Measurements from ENCODE around the gene FIGNL2. TPM values are rescaled to one million over a fixed set of nuclear protein-coding genes. Genes with fewer than 3 reads are reported as not detected.

FIGNL2 gene
- total and polyA plus RNA-seq, 2 of the 4 experiments (the other 2 are of a cell fraction), result under 0.01 to 0.12 TPM

DNA sequence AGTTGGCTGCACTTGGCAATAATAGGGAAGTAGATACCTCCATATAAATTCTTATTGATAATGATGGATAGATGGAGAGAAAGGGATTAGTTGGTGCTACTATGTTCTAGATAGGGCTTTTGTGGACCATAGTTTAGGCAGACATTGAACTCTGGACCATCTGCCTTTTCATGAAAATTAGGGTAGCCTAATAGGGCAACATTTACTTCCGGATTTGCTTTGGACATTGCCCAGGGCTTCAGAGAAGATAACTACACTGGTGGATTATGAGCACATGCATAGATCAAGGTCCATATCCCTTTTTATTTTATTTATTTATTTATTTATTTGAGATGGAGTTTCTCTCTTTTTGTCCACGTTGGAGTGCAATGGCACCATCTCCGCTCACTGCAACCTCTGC lies 70.5 kb downstream of the FIGNL2 start:
- Histone ChIP-seq H3K18ac (ENCODE audit: low read depth, low read length) (no peak overlapping the region), H3K36me3 (ENCODE audit: control insufficient read depth, insufficient read depth, low read length) (peaks cover 7% of the 10 kb centered on the region), H2BK5ac (ENCODE audit: low read depth, low read length, poor library complexity, severe bottlenecking) (no peak overlapping the region), H3K56ac (ENCODE audit: extremely low read depth, insufficient read depth, low read length) (no peak overlapping the region), H4K91ac (ENCODE audit: insufficient read depth, low read depth, low read length) (no peak overlapping the region), H2BK120ac (ENCODE audit: low read depth, low read length) (no peak overlapping the region), H2AFZ (replicated peaks; ENCODE audit: low read length, poor library complexity) (no peak overlapping the region), H2AK9ac (replicated peaks; ENCODE audit: low read depth, low read length, poor library complexity) (no peak overlapping the region), H4K5ac (ENCODE audit: low read depth, low read length) (no peak overlapping the region), H3K9me1 (ENCODE audit: insufficient read depth, low read length) (no peaks in the 10 kb centered on the region; the same call in 1 of the 2 replicates), H3K9me3 (ENCODE audit: control insufficient read depth, insufficient read depth, low read length) (peaks cover 8% of the 10 kb centered on the region), H3K27me3 (ENCODE audit: control insufficient read depth, insufficient read depth, low read length) (no peaks in the 10 kb centered on the region), H2BK20ac (ENCODE audit: low read depth, low read length) (no peak overlapping the region), H3K27ac (ENCODE audit: insufficient read depth, low read length) (no peak overlapping the region), H4K20me1 (ENCODE audit: insufficient read depth, low read length) (no peaks in the 10 kb centered on the region), H3K9ac (ENCODE audit: low read depth, low read length) (no peak overlapping the region), H3K14ac (replicated peaks; ENCODE audit: low read depth, low read length) (no peak overlapping the region), H3K4me2 (ENCODE audit: low read depth, low read length) (no peak overlapping the region), H2AK5ac (ENCODE audit: low read depth, low read length) (no peak overlapping the region), H2BK15ac (ENCODE audit: low read depth, low read length) (no peak overlapping the region), H3K4me3 (ENCODE audit: insufficient read depth, low read depth, low read length) (no peak overlapping the region), H3K4me1 (ENCODE audit: control insufficient read depth, insufficient read depth, low read length) (peaks cover 2% of the 10 kb centered on the region; the same call in 1 of the 2 replicates), H4K8ac (ENCODE audit: low read depth in 2 of 2, low read length in 2 of 2) (no peak overlapping the region), H3K79me1 (ENCODE audit: low read depth in 1 of 2, low read length in 2 of 2) (no peaks in the 10 kb centered on the region), H3K23ac (ENCODE audit: low read depth, low read length) (no peak overlapping the region), H3K4ac (ENCODE audit: low read depth, low read length) (no peak overlapping the region)
- DNase-seq (no peak), ATAC-seq (ENCODE audit: low read depth) (no peak)
- TF ChIP-seq, protein P1, sequence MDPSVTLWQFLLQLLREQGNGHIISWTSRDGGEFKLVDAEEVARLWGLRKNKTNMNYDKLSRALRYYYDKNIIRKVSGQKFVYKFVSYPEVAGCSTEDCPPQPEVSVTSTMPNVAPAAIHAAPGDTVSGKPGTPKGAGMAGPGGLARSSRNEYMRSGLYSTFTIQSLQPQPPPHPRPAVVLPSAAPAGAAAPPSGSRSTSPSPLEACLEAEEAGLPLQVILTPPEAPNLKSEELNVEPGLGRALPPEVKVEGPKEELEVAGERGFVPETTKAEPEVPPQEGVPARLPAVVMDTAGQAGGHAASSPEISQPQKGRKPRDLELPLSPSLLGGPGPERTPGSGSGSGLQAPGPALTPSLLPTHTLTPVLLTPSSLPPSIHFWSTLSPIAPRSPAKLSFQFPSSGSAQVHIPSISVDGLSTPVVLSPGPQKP (IDR thresholded peaks at IDR 0.05; ENCODE audit: borderline replicate concordance, low read depth, low read length), result no peak
- TF ChIP-seq, protein P2, sequence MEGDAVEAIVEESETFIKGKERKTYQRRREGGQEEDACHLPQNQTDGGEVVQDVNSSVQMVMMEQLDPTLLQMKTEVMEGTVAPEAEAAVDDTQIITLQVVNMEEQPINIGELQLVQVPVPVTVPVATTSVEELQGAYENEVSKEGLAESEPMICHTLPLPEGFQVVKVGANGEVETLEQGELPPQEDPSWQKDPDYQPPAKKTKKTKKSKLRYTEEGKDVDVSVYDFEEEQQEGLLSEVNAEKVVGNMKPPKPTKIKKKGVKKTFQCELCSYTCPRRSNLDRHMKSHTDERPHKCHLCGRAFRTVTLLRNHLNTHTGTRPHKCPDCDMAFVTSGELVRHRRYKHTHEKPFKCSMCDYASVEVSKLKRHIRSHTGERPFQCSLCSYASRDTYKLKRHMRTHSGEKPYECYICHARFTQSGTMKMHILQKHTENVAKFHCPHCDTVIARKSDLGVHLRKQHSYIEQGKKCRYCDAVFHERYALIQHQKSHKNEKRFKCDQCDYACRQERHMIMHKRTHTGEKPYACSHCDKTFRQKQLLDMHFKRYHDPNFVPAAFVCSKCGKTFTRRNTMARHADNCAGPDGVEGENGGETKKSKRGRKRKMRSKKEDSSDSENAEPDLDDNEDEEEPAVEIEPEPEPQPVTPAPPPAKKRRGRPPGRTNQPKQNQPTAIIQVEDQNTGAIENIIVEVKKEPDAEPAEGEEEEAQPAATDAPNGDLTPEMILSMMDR (conservative IDR thresholded peaks at IDR 0.05; ENCODE audit: low read depth, low read length), result no peak
- ChIA-PET CTCF (no interaction called here), POLR2A (ENCODE audit: unreplicated experiment) (no interaction called here)
- WGBS, 2 experiments (ENCODE audit: extremely low coverage in 2 of 2, insufficient read length in 1 of 2), result no CpG with 5 or more reads among the region's 3 CpGs
- dilution Hi-C loops (cut with HindIII; ENCODE audit: low sequenced_read_pairs, unreplicated experiment), result no loop called here
- intact Hi-C loops (cut with micrococcal nuclease), result no loop called here
- BruUV-seq (replicated peaks), result no TSS peak
- in situ Hi-C loops (cut with MboI; ENCODE audit: low sequenced_read_pairs), result no loop called here

Measured in IMR-90 (cell line).